Left lung (tissue), 14 donors: ENCODE measurements around the gene C1QTNF9B. TPM values are rescaled to one million over a fixed set of nuclear protein-coding genes. Genes with fewer than 3 reads are reported as not detected.
"Not testable (repeated sequence)": the region's sequence is repeated elsewhere in the genome, so short reads cannot be mapped to it uniquely, and the experiment has no call there.

Experiments
- ATAC-seq: fragments of 200-7000 bp; cut with Tn5 transposase; one replicate; pipeline ENCODE4 v1.9.1; 2020; ENCODE audit warnings: moderate library complexity
- DNase-seq, 4 donors: peaks; one replicate each; pipeline ENCODE4 v3.0.0-alpha.2; 2013 to 2020
- H3K27ac ChIP-seq, 2 donors: fragments of 200-600 bp; sonication (generic) in 1 of 2; one replicate each; pipeline versions ENCODE4 v1.5.0 to v1.8.0; 2020 to 2021
- H3K27me3 ChIP-seq, 2 donors: fragments of 200-600 bp; sonication (generic) in 1 of 2; one replicate each; pipeline versions ENCODE4 v1.5.0 to v1.8.0; 2020 to 2021
- H3K36me3 ChIP-seq, 2 donors: fragments of 200-600 bp; sonication (generic) in 1 of 2; one replicate each; pipeline versions ENCODE4 v1.5.0 to v1.8.0; 2020 to 2021
- H3K4me1 ChIP-seq, 2 donors: fragments of 200-600 bp; one replicate each; pipeline ENCODE4 v1.8.0; 2021
- H3K4me3 ChIP-seq, 2 donors: fragments of 200-600 bp; sonication (generic) in 1 of 2; one replicate each; pipeline versions ENCODE4 v1.5.0 to v1.8.0; 2020 to 2021; ENCODE audit warnings: mild to moderate bottlenecking in 1 of 2
- H3K9me3 ChIP-seq, 2 donors: fragments of 200-600 bp; sonication (generic) in 1 of 2; one replicate each; pipeline versions ENCODE4 v1.5.0 to v1.8.0; 2020 to 2021
- intact Hi-C, 2 donors: fragments of 100-400 bp; cut with DNase I; formaldehyde crosslinking; loops; one replicate each; pipeline versions ENCODE4 v1.11.2 to v1.14.2; 2022
- long read RNA-seq, 12 donors: library from polyadenylated mRNA in 2 of 12; unstranded in 2 of 12; transcript quantifications; one replicate each; pipeline ENCODE4 v2.0.0 and lab custom pipeline, GENCODE V29; 2019 to 2026
- polyA plus RNA-seq, 6 donors: library from polyadenylated mRNA; unstranded; fragments of 120-200 nt; gene quantifications; one replicate each; pipeline ENCODE4 v1.2.1, GENCODE V29; 2013; ENCODE audit not compliant: insufficient read length in 6 of 6
- total RNA-seq, 2 donors: library from RNA; stranded (reverse); fragmentation: NEBNext Ultra II Directional; extraction: Animal tissue kit (Norgen Biotek cat#: 25700); gene quantifications; one replicate each; pipeline ENCODE4 v1.2.1, GENCODE V29; 2021
- TF ChIP-seq, protein P1 (sequence below), 2 donors: fragments of 200-600 bp; sonication (generic) in 1 of 2; IDR thresholded peaks; one replicate each; pipeline versions ENCODE4 v1.5.0 to v1.8.0; 2021; ENCODE audit warnings: antibody characterized with exemption in 2 of 2
- donor health status: DM: no; HTN: yes; CAD: no.
- donor health status: DM: no; HTN: no; CAD: no.

C1QTNF9B gene
- under 1 TPM in 1 of 2 donors, not detected in 1; 0.34 TPM for total RNA-seq
- polyA plus RNA-seq: 1 to 10 TPM in 5 of 6 donors, under 1 TPM in 1; 0.65 to 1.6 (median 1.1) TPM
- long read RNA-seq, donor 1: 0 reads
- long read RNA-seq, donor 2: 0 reads
- long read RNA-seq, donor 3: 0 reads
- long read RNA-seq, donor 4: 0 reads
- long read RNA-seq, donor 5: 0 reads
- long read RNA-seq, donor 6: 0 reads
- long read RNA-seq, donor 7: 0 reads
- long read RNA-seq, donor 8: 0 reads
- long read RNA-seq, donor 9: 0 reads
- long read RNA-seq, donor 10: 0 reads
- long read RNA-seq, donor 11: 0 reads
- long read RNA-seq, donor 12: 0 reads

DNA sequence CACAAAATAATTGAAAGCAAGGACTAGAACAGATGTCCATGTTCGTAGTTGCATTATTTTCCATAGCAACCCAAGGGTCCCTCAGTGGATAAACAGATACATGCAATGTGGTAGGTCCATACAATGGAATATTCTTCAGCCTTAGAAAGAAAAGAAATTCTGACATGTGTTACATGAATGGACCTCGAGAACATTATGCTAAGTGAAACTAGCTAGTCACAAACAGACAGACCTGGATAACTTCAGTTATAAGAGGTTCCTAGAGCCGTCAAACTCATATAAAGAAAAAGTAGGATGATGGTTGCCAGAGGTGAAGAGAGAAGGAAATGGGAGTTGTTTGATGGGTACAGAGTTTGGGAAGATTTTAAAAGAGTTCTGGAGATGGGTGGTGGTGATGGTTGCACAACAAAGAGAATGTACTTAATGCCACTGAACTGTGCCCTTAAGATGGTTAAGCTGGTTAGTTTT is at the start of gene C1QTNF9B:
Gene C1QTNF9B (minus strand): TSS at position 51 of the 468 bp plus-strand sequence.
- intact Hi-C loops, H3K36me3 ChIP-seq: not testable (repeated sequence)

DNA sequence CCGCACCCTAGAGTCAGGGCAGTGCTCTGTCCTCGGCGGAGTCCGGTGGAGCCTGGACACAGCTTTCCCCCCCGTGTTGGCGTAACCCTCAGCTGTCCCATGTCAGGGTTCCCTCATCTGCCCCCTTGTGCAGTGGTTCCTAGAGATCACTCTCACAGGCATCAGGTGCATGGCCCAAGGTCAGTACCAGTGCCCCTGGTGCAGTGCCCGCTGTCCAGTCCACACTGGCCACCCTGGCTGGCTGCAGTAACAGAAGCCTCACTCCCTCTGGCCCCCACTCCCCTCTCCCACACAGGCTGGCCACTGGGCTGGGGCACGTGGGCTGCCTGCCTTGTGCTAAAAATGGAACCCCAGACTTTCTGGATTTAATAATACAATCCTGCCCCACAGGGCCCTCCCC is 49.6 kb upstream of the C1QTNF9B start:
- Histone ChIP-seq H3K9me3 (no peaks in the 10 kb centered on the region), H3K27ac (no peak overlapping the region), H3K27me3 (peaks cover 0 to 28% of the 10 kb centered on the region in 2 donors), H3K36me3 (no peaks in the 10 kb centered on the region), H3K4me1 (no peaks in the 10 kb centered on the region), H3K4me3 (no peak overlapping the region)
- DNase-seq (no peak), ATAC-seq (no peak)
- intact Hi-C loops: no loop called here
- TF ChIP-seq, protein P1, sequence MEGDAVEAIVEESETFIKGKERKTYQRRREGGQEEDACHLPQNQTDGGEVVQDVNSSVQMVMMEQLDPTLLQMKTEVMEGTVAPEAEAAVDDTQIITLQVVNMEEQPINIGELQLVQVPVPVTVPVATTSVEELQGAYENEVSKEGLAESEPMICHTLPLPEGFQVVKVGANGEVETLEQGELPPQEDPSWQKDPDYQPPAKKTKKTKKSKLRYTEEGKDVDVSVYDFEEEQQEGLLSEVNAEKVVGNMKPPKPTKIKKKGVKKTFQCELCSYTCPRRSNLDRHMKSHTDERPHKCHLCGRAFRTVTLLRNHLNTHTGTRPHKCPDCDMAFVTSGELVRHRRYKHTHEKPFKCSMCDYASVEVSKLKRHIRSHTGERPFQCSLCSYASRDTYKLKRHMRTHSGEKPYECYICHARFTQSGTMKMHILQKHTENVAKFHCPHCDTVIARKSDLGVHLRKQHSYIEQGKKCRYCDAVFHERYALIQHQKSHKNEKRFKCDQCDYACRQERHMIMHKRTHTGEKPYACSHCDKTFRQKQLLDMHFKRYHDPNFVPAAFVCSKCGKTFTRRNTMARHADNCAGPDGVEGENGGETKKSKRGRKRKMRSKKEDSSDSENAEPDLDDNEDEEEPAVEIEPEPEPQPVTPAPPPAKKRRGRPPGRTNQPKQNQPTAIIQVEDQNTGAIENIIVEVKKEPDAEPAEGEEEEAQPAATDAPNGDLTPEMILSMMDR (IDR thresholded peaks at IDR 0.05): no peak

More for the DNA sequence above, at the start of gene C1QTNF9B:
- not testable (repeated sequence) for H3K4me1 ChIP-seq, H3K4me3 ChIP-seq, H3K27ac ChIP-seq, DNase-seq, ATAC-seq, H3K9me3 ChIP-seq
- H3K27me3 ChIP-seq: peaks cover 0 to 18% of the 10 kb centered on the region in 2 donors

DNA sequence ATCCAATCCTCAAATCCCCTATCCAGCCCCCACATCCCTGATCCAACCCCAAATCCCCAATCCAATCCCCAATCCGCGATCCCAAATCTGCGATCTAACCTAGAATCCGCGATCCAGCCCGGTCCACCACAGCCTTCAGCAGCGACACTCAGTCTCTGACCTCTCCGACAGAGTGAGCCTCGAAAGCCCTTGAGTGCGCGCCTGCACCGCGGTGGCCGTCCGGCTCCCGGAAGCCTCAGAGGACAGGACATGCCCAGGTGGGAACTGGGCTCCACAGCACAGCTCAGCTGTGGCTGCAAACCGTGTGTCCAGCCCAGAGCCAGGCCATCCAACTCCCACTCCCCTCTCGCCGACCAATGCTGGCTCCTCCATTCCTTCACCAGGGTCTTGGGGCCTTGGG is 48.8 kb upstream of the C1QTNF9B start:
- Histone ChIP-seq H3K36me3 (no peaks in the 10 kb centered on the region), H3K27ac (no peak overlapping the region), H3K27me3 (peaks cover 0 to 28% of the 10 kb centered on the region in 2 donors), H3K4me1 (no peaks in the 10 kb centered on the region), H3K4me3 (no peak overlapping the region), H3K9me3 (no peaks in the 10 kb centered on the region)
- ATAC-seq (peak; percentile 82), DNase-seq (peak in 1 of 4 donors; percentile 78)
- TF ChIP-seq, protein P1 (IDR thresholded peaks at IDR 0.05): no peak
- intact Hi-C loops: no loop called here

DNA sequence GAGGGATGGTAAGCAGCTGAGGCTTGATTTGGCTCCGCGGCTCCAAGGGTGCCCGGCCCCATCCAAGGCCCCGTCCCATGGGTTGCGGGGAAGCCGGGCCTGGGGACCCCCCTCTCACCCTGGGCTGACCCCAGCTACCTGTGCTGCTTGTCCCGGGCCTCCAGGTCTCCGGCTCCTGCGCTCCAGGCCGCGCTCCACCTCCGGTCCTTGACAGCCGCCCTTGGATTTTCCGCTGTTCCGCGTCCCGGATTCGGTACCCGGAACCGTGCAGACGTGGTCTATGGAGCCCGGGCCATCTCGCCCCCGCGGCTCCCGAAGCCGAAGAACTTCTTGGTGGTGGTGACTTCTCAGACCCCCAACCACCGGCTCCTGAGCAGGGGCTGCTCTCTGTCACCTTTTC is 48.3 kb upstream of the C1QTNF9B start:
- Histone ChIP-seq H3K4me3 (no peak overlapping the region), H3K4me1 (no peaks in the 10 kb centered on the region), H3K27me3 (peaks cover 0 to 28% of the 10 kb centered on the region in 2 donors), H3K36me3 (no peaks in the 10 kb centered on the region), H3K27ac (no peak overlapping the region), H3K9me3 (no peaks in the 10 kb centered on the region)
- peak; percentile 53 for ATAC-seq
- intact Hi-C loops: no loop called here
- TF ChIP-seq, protein P1 (IDR thresholded peaks at IDR 0.05): no peak
- peak in 1 of 4 donors; percentile 72 for DNase-seq

DNA sequence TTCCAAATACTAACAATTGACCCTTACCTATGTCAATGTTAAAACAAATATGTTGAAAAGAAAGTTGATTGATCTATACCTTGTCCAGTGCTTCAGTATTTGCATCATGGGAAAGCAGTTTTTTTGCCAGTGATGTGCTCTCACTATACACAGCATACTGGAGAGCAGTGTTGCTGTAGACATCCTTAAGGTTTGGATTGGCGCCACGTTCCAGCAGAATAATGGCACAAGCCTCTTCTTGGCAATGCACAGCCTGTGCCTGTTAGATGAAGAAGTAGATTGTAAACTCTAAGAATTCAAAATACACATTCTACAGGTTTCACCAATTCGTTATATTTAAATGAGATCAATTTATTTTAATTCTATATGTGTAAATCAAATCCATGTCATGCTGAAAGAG is 43.9 kb upstream of the C1QTNF9B start:
- H3K4me1 ChIP-seq: no peaks in the 10 kb centered on the region
- H3K27me3 ChIP-seq: peaks cover 0 to 18% of the 10 kb centered on the region in 2 donors
- peaks cover 0 to 2% of the 10 kb centered on the region in 2 donors for H3K9me3 ChIP-seq
- ATAC-seq (no peak), DNase-seq (no peak)
- H3K4me3 ChIP-seq: no peak overlapping the region
- intact Hi-C loops: no loop called here
- no peaks in the 10 kb centered on the region for H3K36me3 ChIP-seq
- TF ChIP-seq, protein P1 (IDR thresholded peaks at IDR 0.05): no peak
- no peak overlapping the region for H3K27ac ChIP-seq

DNA sequence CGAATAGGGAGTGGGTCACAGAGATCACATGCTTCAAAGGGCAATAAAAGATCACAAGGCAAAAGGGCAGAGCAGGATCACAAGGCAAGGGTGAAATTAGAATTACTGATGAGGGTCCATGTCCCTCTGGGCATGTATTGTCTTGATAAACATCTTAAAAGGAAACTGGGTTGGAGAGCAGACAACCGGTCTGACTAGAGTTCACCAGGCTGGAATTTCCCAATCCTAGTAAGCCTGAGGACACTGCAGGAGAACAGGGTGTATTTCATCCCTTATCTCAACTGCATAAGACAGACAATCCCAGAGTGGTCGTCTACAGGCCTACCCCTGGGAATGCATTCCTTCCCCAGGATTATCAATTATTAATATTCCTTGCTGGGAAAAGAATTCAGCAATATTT is 42.4 kb upstream of the C1QTNF9B start:
- DNase-seq, H3K36me3 ChIP-seq, H3K9me3 ChIP-seq, H3K4me3 ChIP-seq, H3K27ac ChIP-seq, H3K4me1 ChIP-seq, intact Hi-C loops, ATAC-seq, H3K27me3 ChIP-seq: not testable (repeated sequence)
